GM23248 (cell line): ENCODE measurements around the gene TRMT44. TPM values are rescaled to one million over a fixed set of nuclear protein-coding genes. Genes with fewer than 3 reads are reported as not detected.

Experiments
- DNase-seq: peaks from one replicate; pipeline ENCODE4 v3.0.0-alpha.2; 2015
- H2AFZ ChIP-seq: fragments of 200-600 bp; sonication (generic); 2 replicates; pipeline ENCODE4 v1.6.1; 2016; ENCODE audit warnings: antibody characterized with exemption
- H3F3A ChIP-seq: fragments of 200-600 bp; sonication (generic); 2 replicates; pipeline ENCODE4 v1.6.1; 2016; ENCODE audit warnings: mild to moderate bottlenecking, antibody characterized with exemption, mixed run types; ENCODE audit not compliant: insufficient read depth
- H3K27ac ChIP-seq: fragments of 200-600 bp; sonication (generic); 2 replicates; pipeline ENCODE4 v1.5.1; 2016; ENCODE audit warnings: mild to moderate bottlenecking
- H3K27me3 ChIP-seq: fragments of 200-600 bp; sonication (generic); replicated peaks from 2 replicates; pipeline ENCODE4 v1.6.1; 2016; ENCODE audit warnings: mild to moderate bottlenecking; ENCODE audit not compliant: insufficient read depth
- H3K36me3 ChIP-seq: fragments of 200-600 bp; sonication (generic); 2 replicates; pipeline ENCODE4 v1.6.1; 2016; ENCODE audit warnings: low read depth, mild to moderate bottlenecking
- H3K4me1 ChIP-seq: fragments of 200-600 bp; sonication (generic); 2 replicates; pipeline ENCODE4 v1.6.1; 2016; ENCODE audit warnings: mild to moderate bottlenecking; ENCODE audit not compliant: insufficient read depth
- H3K4me2 ChIP-seq: fragments of 200-600 bp; sonication (generic); one replicate; pipeline ENCODE4 v1.6.1; 2016; ENCODE audit warnings: mild to moderate bottlenecking; ENCODE audit not compliant: unreplicated experiment
- H3K4me3 ChIP-seq: fragments of 200-600 bp; sonication (generic); 2 replicates; pipeline ENCODE4 v1.5.1; 2016; ENCODE audit warnings: mild to moderate bottlenecking
- H3K79me2 ChIP-seq: fragments of 200-600 bp; sonication (generic); 2 replicates; pipeline ENCODE4 v1.6.1; 2016; ENCODE audit warnings: mild to moderate bottlenecking; ENCODE audit not compliant: insufficient read depth
- H3K9ac ChIP-seq: fragments of 200-600 bp; sonication (generic); 2 replicates; pipeline ENCODE4 v1.6.1; 2016; ENCODE audit warnings: mild to moderate bottlenecking
- H3K9me2 ChIP-seq: fragments of 200-600 bp; sonication (generic); 2 replicates; pipeline ENCODE4 v1.6.1; 2016; ENCODE audit warnings: mixed run types, mild to moderate bottlenecking, moderate library complexity; ENCODE audit not compliant: insufficient read depth
- H3K9me3 ChIP-seq: fragments of 200-600 bp; sonication (generic); one replicate; pipeline ENCODE4 v1.6.1; 2017; ENCODE audit warnings: low read depth
- H4K20me1 ChIP-seq: fragments of 200-600 bp; sonication (generic); 2 replicates; pipeline ENCODE4 v1.6.0; 2016; ENCODE audit not compliant: insufficient read depth
- EZH2 ChIP-seq: fragments of 200-600 bp; sonication (generic); IDR thresholded peaks from 2 replicates; pipeline ENCODE4 v1.6.1; 2018; ENCODE audit warnings: antibody characterized with exemption, mild to moderate bottlenecking; ENCODE audit not compliant: insufficient read depth, poor library complexity, severe bottlenecking
- EZH2phosphoT487 ChIP-seq: fragments of 200-600 bp; sonication (generic); IDR thresholded peaks from 2 replicates; pipeline ENCODE4 v1.6.1; 2018; ENCODE audit warnings: antibody characterized with exemption, moderate library complexity, mild to moderate bottlenecking, low read depth; ENCODE audit not compliant: insufficient read depth
- WGBS, 2 experiments: methylation state at CpG; one replicate each; pipeline ENCODE4 v1.1.6; 2015 to 2017; ENCODE audit warnings: low lambda C conversion rate in 2 of 2, low coverage in 1 of 2; ENCODE audit errors: missing lambda C conversion rate in 2 of 2; 5-methylcytosine and 5-hydroxymethylcytosine counted together
- in situ Hi-C: fragments of 300-500 bp; cut with MboI; formaldehyde crosslinking; loops from 2 replicates; pipeline ENCODE4 v1.15.0; 2020
- polyA plus RNA-seq: library from polyadenylated mRNA; unstranded; fragments of >200 nt; fragmentation: Nextera tagmentation; extraction: Ambion mirVana; gene quantifications from 2 replicates; pipeline ENCODE4 v1.2.1, GENCODE V29; 2016
- total RNA-seq: library from RNA; depleted of rRNA; stranded (reverse); fragments of >200 nt; shearing (Covaris generic); gene quantifications from 2 replicates; pipeline ENCODE4 v1.2.3, GENCODE V29; 2014

TRMT44 gene
- total and polyA plus RNA-seq, 2 experiments from 2014 or later: 4.1 to 12.0 TPM

DNA sequence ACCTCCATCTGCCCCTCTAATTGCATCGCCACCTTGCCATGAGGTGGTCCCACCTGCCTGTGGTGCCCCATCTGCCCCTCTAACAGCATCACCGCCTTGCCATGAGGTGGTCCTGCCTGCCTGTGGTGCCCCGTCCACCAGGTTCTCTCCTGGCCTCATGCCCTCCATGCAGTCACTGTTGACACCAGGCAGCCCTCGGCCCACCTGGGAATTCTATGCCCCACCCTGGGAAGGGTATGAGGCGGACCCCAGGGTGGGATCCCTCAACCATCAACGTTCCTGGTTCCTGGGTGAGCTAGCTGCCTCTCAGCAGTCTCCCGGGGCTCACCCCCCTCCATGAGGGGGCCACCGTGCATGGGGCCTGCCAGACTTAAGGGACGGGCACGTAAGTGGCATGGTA, 38.9 kb upstream of the TRMT44 start:
- H3K4me3 ChIP-seq: no peak overlapping the region
- TF ChIP-seq EZH2phosphoT487 (no peak), EZH2 (no peak)
- WGBS, 2 experiments: 77 to 79% methylated on average over 10 of the region's 10 CpGs
- no peaks in the 10 kb centered on the region for H3K9me3 ChIP-seq
- no peaks in the 10 kb centered on the region for H4K20me1 ChIP-seq
- no peak overlapping the region for H3K4me2 ChIP-seq
- no peak for DNase-seq
- no peaks in the 10 kb centered on the region for H3F3A ChIP-seq
- no peaks in the 10 kb centered on the region for H3K9me2 ChIP-seq
- no peaks in the 10 kb centered on the region for H3K27me3 ChIP-seq
- H3K79me2 ChIP-seq: no peaks in the 10 kb centered on the region
- in situ Hi-C loops: loop anchor here (5.0 kb wide), 1 partner anchor 154 kb away; no protein-coding TSS in a partner anchor
- no peaks in the 10 kb centered on the region for H3K4me1 ChIP-seq
- H3K36me3 ChIP-seq: 0 out of 2 replicates have a peak, but pooled peaks cover 12% of the 10 kb centered on the region
- no peak overlapping the region for H2AFZ ChIP-seq
- H3K9ac ChIP-seq: no peak overlapping the region
- H3K27ac ChIP-seq: no peak overlapping the region

- Histone ChIP-seq H3F3A (no peaks in the 10 kb centered on the region), H3K4me2 (no peak overlapping the region), H3K27ac (no peak overlapping the region), H3K9me2 (no peaks in the 10 kb centered on the region), H3K79me2 (no peaks in the 10 kb centered on the region), H3K4me1 (no peaks in the 10 kb centered on the region), H3K27me3 (no peaks in the 10 kb centered on the region), H2AFZ (no peak overlapping the region), H3K9ac (no peak overlapping the region), H3K9me3 (no peaks in the 10 kb centered on the region), H3K36me3 (0 out of 2 replicates have a peak, but pooled peaks cover 12% of the 10 kb centered on the region), H3K4me3 (no peak overlapping the region), H4K20me1 (no peaks in the 10 kb centered on the region)
- TF ChIP-seq EZH2 (no peak), EZH2phosphoT487 (no peak)
- DNase-seq: no peak
- in situ Hi-C loops: loop anchor here (5.0 kb wide), 1 partner anchor 155 kb away; no protein-coding TSS in a partner anchor
- 78 to 79% methylated on average over 11 of the region's 11 CpGs for WGBS, 2 experiments
These were observed 38.4 kb upstream of the TRMT44 start for GRCh38 chr4:8402181-8402597.

DNA sequence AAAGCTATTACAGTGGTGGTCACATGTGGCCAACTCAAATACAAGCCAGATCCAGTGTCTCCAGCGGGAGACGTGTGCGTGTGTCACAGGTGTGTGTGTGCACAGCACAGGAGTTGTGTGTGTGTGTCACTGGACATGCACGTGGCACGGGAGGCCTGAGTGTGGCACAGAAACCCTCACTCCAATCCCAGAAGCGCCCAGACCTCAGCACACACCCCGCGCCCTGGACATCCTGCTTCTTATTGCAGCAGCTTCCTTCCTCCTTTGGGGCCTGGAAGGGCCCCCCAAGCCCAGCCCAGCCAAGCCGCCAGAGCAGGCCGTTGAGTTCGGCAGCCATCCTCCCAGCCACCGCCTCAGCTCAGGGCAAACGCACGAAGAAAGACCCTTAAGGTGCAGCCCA, 37.9 kb upstream of the TRMT44 start:
- Histone ChIP-seq H3K4me3 (no peak overlapping the region), H4K20me1 (no peaks in the 10 kb centered on the region), H3K4me2 (no peak overlapping the region), H3K27me3 (no peaks in the 10 kb centered on the region), H3K9me3 (no peaks in the 10 kb centered on the region), H3F3A (no peaks in the 10 kb centered on the region), H3K36me3 (0 out of 2 replicates have a peak, but pooled peaks cover 12% of the 10 kb centered on the region), H3K27ac (no peak overlapping the region), H3K9ac (no peak overlapping the region), H3K4me1 (no peaks in the 10 kb centered on the region), H3K79me2 (no peaks in the 10 kb centered on the region), H2AFZ (no peak overlapping the region), H3K9me2 (no peaks in the 10 kb centered on the region)
- TF ChIP-seq EZH2: no peak
- no peak for TF ChIP-seq EZH2phosphoT487
- no peak for DNase-seq
- WGBS, 2 experiments: 67 to 80% methylated on average over 14 of the region's 14 CpGs
- in situ Hi-C loops: loop anchor here (5.0 kb wide), 1 partner anchor 155 kb away; no protein-coding TSS in a partner anchor

GRCh38 chr4:8403173-8403753, 37.3 kb upstream of the TRMT44 start:
- no peak overlapping the region for H3K27ac ChIP-seq
- no peak overlapping the region for H3K4me3 ChIP-seq
- WGBS, 2 experiments: 49 to 51% methylated on average over 12 of the region's 12 CpGs
- H3K4me1 ChIP-seq: no peaks in the 10 kb centered on the region
- TF ChIP-seq EZH2 (no peak), EZH2phosphoT487 (no peak)
- H3K4me2 ChIP-seq: no peak overlapping the region
- in situ Hi-C loops: loop anchor here (5.0 kb wide), 1 partner anchor 156 kb away; no protein-coding TSS in a partner anchor
- H3K9me2 ChIP-seq: no peaks in the 10 kb centered on the region
- 0 out of 2 replicates have a peak, but pooled peaks cover 10% of the 10 kb centered on the region for H3K36me3 ChIP-seq
- H3K27me3 ChIP-seq: no peaks in the 10 kb centered on the region
- no peaks in the 10 kb centered on the region for H3K9me3 ChIP-seq
- no peaks in the 10 kb centered on the region for H3F3A ChIP-seq
- H3K9ac ChIP-seq: no peak overlapping the region
- peak; percentile 91 for DNase-seq
- H3K79me2 ChIP-seq: no peaks in the 10 kb centered on the region
- H4K20me1 ChIP-seq: no peaks in the 10 kb centered on the region
- no peak overlapping the region for H2AFZ ChIP-seq
